Activated T-helper 9 cell treated with anti-CD3 and anti-CD28 coated beads, Interleukin-2, amount 50 U/mL, for 16 hours (primary cell): ENCODE measurements around the gene VAV2.

ENCODE experiments used
- DNase-seq: peaks from one replicate; pipeline ENCODE4 v3.0.0-alpha.2; 2020; ENCODE audit warnings: low read depth

Gene VAV2

GRCh38 chr9:133795049-133795448, 197.1 kb downstream of the VAV2 start:
- no peak for DNase-seq

GRCh38 chr9:133794016-133794760, 197.9 kb downstream of the VAV2 start:
- DNase-seq: no peak

GRCh38 chr9:133793471-133793870, 198.7 kb downstream of the VAV2 start:
- no peak for DNase-seq

- DNase-seq: peak; percentile 13
These were observed 199.2 kb downstream of the VAV2 start for GRCh38 chr9:133792721-133793470.

- DNase-seq: no peak
These were observed 200.1 kb downstream of the VAV2 start for GRCh38 chr9:133791735-133792649.

- no peak for DNase-seq
These were observed 201.1 kb downstream of the VAV2 start for GRCh38 chr9:133791069-133791468.

- no peak for DNase-seq
These were observed 202.3 kb downstream of the VAV2 start for GRCh38 chr9:133789778-133790177.

- no peak for DNase-seq
These were observed 203.1 kb downstream of the VAV2 start for GRCh38 chr9:133788819-133789717.

- no peak for DNase-seq
These were observed 203.9 kb downstream of the VAV2 start for GRCh38 chr9:133788045-133788818.

GRCh38 chr9:133787754-133788025, 204.4 kb downstream of the VAV2 start:
- DNase-seq: no peak

GRCh38 chr9:133786907-133787753, 205.0 kb downstream of the VAV2 start:
- no peak for DNase-seq

- no peak for DNase-seq
These were observed 205.8 kb downstream of the VAV2 start for GRCh38 chr9:133786371-133786753.

GRCh38 chr9:133785753-133786370, 206.3 kb downstream of the VAV2 start:
- DNase-seq: no peak

- DNase-seq: no peak
These were observed 207.2 kb downstream of the VAV2 start for GRCh38 chr9:133784731-133785561.

- DNase-seq: no peak
These were observed 208.8 kb downstream of the VAV2 start for GRCh38 chr9:133783331-133783731.

GRCh38 chr9:133782157-133783130, 209.7 kb downstream of the VAV2 start:
- peak; percentile 38 for DNase-seq

GRCh38 chr9:133781828-133782135, 210.3 kb downstream of the VAV2 start:
- DNase-seq: no peak
